ENCODE data around the gene MITD1.

GRCh38 chr2:99153921-99154604 is 26.8 kb downstream of the MITD1 start:
- TF ChIP-seq SUZ12 (IDR thresholded peaks at IDR 0.05; ENCODE audit: extremely low read depth, insufficient read depth, insufficient read length) (no peak), YY1 (IDR thresholded peaks at IDR 0.05; ENCODE audit: insufficient read depth, insufficient read length) (no peak), ZNF274 (IDR thresholded peaks at IDR 0.05; ENCODE audit: low read depth, low read length) (no peak)

Measured in NT2/D1 (cell line).